HepG2 (cell line): ENCODE results near the gene GIPC1. TPM values are rescaled to one million over a fixed set of nuclear protein-coding genes. Genes with fewer than 3 reads are reported as not detected.
A peak's percentile ranks its signal among the peaks of the same experiment; 100 is the strongest.

Source experiments
- ATAC-seq: fragments of 200-7000 bp; cut with Tn5 transposase; 3 replicates; pipeline ENCODE4 v1.9.1; 2020; ENCODE audit warnings: mild to moderate bottlenecking, moderate library complexity
- BruUV-seq: library from RNA; stranded (reverse); fragments of 400-500 nt; replicated peaks from 2 replicates; lab custom pipeline; 2021; lab: Mats Ljungman, UMichigan
- CTCF ChIA-PET: fragments of 300-600 bp; formaldehyde crosslinking; extraction: SDS; loops from one replicate; lab custom pipeline; 2021; ENCODE audit warnings: low total read pairs, inconsistent platforms, low intra/inter-chr PET ratio; lab: Yijun Ruan, JAX
- POLR2A ChIA-PET: fragments of 350-600 bp; sonication (Branson Sonifier 250); formaldehyde crosslinking; loops from one replicate; lab custom pipeline; 2020; ENCODE audit warnings: antibody characterized with exemption, inconsistent platforms; lab: Yijun Ruan, JAX
- DNase-seq: peaks from one replicate; pipeline ENCODE4 v3.0.0-alpha.2; 2015; ENCODE audit warnings: low spot score
- FAIRE-seq: peaks from 3 replicates; lab custom pipeline; 2011; peaks lifted over from hg19 to GRCh38; lab: Jason Lieb, UNC
- H2AFZ ChIP-seq: one replicate; pipeline ENCODE4 v1.6.1; 2011; ENCODE audit warnings: low read length, inconsistent platforms
- H3K27ac ChIP-seq: fragments of 300-600 bp; 3 replicates; pipeline ENCODE4 v1.8.0; 2011; ENCODE audit warnings: mixed run types, mild to moderate bottlenecking, mixed read lengths, low read length, inconsistent platforms; ENCODE audit not compliant: insufficient read depth; ENCODE audit errors: extremely low read length
- H3K27me3 ChIP-seq, 2 experiments: fragments of 200-600 bp in 1 of 2; 2 replicates in 1 of 2; 3 replicates in 1 of 2; pipeline versions ENCODE4 v1.6.0 to v1.8.0; 2011; ENCODE audit warnings: low read length in 2 of 2, mild to moderate bottlenecking in 2 of 2, moderate library complexity in 2 of 2, inconsistent platforms in 1 of 2; ENCODE audit not compliant: insufficient read depth in 2 of 2, control insufficient read depth in 1 of 2
- H3K36me3 ChIP-seq, 2 experiments: fragments of 200-600 bp in 1 of 2; replicated peaks in 1 of 2; 2 replicates in 1 of 2; 3 replicates in 1 of 2; pipeline versions ENCODE4 v1.5.1 to v1.8.0; 2011; ENCODE audit warnings: low read length in 2 of 2, inconsistent platforms in 1 of 2; ENCODE audit not compliant: insufficient read depth in 2 of 2, control insufficient read depth in 1 of 2
- H3K4me1 ChIP-seq: 2 replicates; pipeline ENCODE4 v1.5.1; 2012; ENCODE audit warnings: low read length, inconsistent platforms; ENCODE audit not compliant: insufficient read depth
- H3K4me2 ChIP-seq: 2 replicates; pipeline ENCODE4 v1.6.0; 2011; ENCODE audit warnings: low read depth, low read length, inconsistent platforms
- H3K4me3 ChIP-seq, 3 experiments: fragments of 200-600 bp in 1 of 3; sonication (generic), shearing (Covaris generic) in 1 of 3; replicated peaks in 1 of 3; 2 replicates each; pipeline ENCODE4 v1.5.1; 2011 to 2016; ENCODE audit warnings: low read length in 3 of 3, inconsistent platforms in 2 of 3, low read depth in 2 of 3, mild to moderate bottlenecking in 2 of 3, control low read depth in 1 of 3, mixed read lengths in 1 of 3; ENCODE audit not compliant: insufficient read depth in 1 of 3
- H3K79me2 ChIP-seq: one replicate; pipeline ENCODE4 v1.6.1; 2011; ENCODE audit warnings: low read length, inconsistent platforms; ENCODE audit not compliant: insufficient read depth
- H3K9ac ChIP-seq: 2 replicates; pipeline ENCODE4 v1.6.0; 2011; ENCODE audit warnings: mild to moderate bottlenecking, low read depth, low read length, inconsistent platforms; ENCODE audit not compliant: insufficient read depth
- H3K9me3 ChIP-seq: 2 replicates; pipeline ENCODE4 v1.5.1; 2012; ENCODE audit warnings: mild to moderate bottlenecking, low read length
- H4K20me1 ChIP-seq: 2 replicates; pipeline ENCODE4 v1.6.0; 2011; ENCODE audit warnings: inconsistent platforms, mild to moderate bottlenecking, low read length, moderate library complexity; ENCODE audit not compliant: insufficient read depth
- ARID2 ChIP-seq: sonication (generic); formaldehyde crosslinking; IDR thresholded peaks from 2 replicates; pipeline ENCODE4 v1.8.1; 2022; ENCODE audit warnings: mild to moderate bottlenecking, missing genetic modification reagents, borderline replicate concordance
- CAMTA2 ChIP-seq: sonication (generic); formaldehyde crosslinking; IDR thresholded peaks from 2 replicates; pipeline ENCODE4 v1.4.0; 2020; ENCODE audit warnings: mild to moderate bottlenecking, missing genetic modification reagents, borderline replicate concordance
- CCDC6 ChIP-seq: sonication (generic); formaldehyde crosslinking; IDR thresholded peaks from 2 replicates; pipeline ENCODE4 v1.8.1; 2022; ENCODE audit warnings: mild to moderate bottlenecking, missing genetic modification reagents, moderate library complexity
- CEBPB ChIP-seq: IDR thresholded peaks from 2 replicates; pipeline ENCODE4 v1.6.1; 2011; ENCODE audit warnings: low read depth, low read length, improper control_type of control experiment, borderline replicate concordance
- EZH2 ChIP-seq: conservative IDR thresholded peaks from 2 replicates; pipeline ENCODE4 v1.6.1; 2012; ENCODE audit warnings: mild to moderate bottlenecking, low read depth, low read length, moderate library complexity
- REPIN1 ChIP-seq: sonication (generic); formaldehyde crosslinking; IDR thresholded peaks from 2 replicates; pipeline ENCODE4 v1.8.0; 2022; ENCODE audit warnings: missing genetic modification reagents, low read depth, mild to moderate bottlenecking, borderline replicate concordance
- ZC3H13 ChIP-seq: sonication (generic); formaldehyde crosslinking; IDR thresholded peaks from 2 replicates; pipeline ENCODE4 v1.8.1; 2023; ENCODE audit warnings: mild to moderate bottlenecking, missing genetic modification reagents, moderate library complexity
- ZNF136 ChIP-seq: sonication (generic); formaldehyde crosslinking; IDR thresholded peaks from 2 replicates; pipeline ENCODE4 v1.8.1; 2022; ENCODE audit warnings: low read depth, mild to moderate bottlenecking, moderate library complexity, missing genetic modification reagents
- ZNF383 ChIP-seq: sonication (generic); formaldehyde crosslinking; IDR thresholded peaks from 2 replicates; pipeline ENCODE4 v1.4.0; 2020; ENCODE audit warnings: missing genetic modification reagents, mild to moderate bottlenecking, borderline replicate concordance
- ZNF577 ChIP-seq: sonication (generic); formaldehyde crosslinking; IDR thresholded peaks from 2 replicates; pipeline ENCODE4 v1.4.0; 2020; ENCODE audit warnings: mild to moderate bottlenecking, low read depth, missing genetic modification reagents, borderline replicate concordance
- ZNF670 ChIP-seq: sonication (generic); formaldehyde crosslinking; IDR thresholded peaks from 2 replicates; pipeline ENCODE4 v1.8.0; 2022; ENCODE audit warnings: mild to moderate bottlenecking, missing genetic modification reagents, borderline replicate concordance
- ZSCAN22 ChIP-seq: sonication (generic); formaldehyde crosslinking; IDR thresholded peaks from 2 replicates; pipeline ENCODE4 v1.4.0; 2020; ENCODE audit warnings: mild to moderate bottlenecking, missing genetic modification reagents
- WGBS: methylation state at CpG from one replicate; pipeline ENCODE4 v1.1.6; 2017; ENCODE audit warnings: low lambda C conversion rate; 5-methylcytosine and 5-hydroxymethylcytosine counted together
- in situ Hi-C: cut with HindIII; loops from 2 replicates; pipeline ENCODE4 v1.10.0; 2017; ENCODE audit warnings: low pct_unique_long_range_greater_than_20kb; ENCODE audit not compliant: extremely low pct_ligation_motif_present
- intact Hi-C: fragments of 100-400 bp; cut with micrococcal nuclease; formaldehyde crosslinking; loops from one replicate; pipeline ENCODE4 v1.10.0; 2022; ENCODE audit not compliant: unreplicated experiment
- polyA plus RNA-seq, 8 experiments: library from polyadenylated mRNA; depleted of rRNA in 3 of 8; stranded (reverse) in 7 of 8; unstranded in 1 of 8; fragments of >200 nt; fragmentation: Illumina TruSeq in 4 of 8; extraction: Trizol in 4 of 8; gene quantifications; 2 replicates each; pipeline versions ENCODE4 v1.2.1 to v1.2.3, GENCODE V29; 2011 to 2016; ENCODE audit warnings: low read depth in 4 of 8, missing spikeins in 1 of 8, mixed read lengths in 1 of 8; ENCODE audit not compliant: insufficient read depth in 1 of 8
- total RNA-seq, 5 experiments: library from RNA; depleted of rRNA; stranded (reverse); fragments of >200 nt; fragmentation: Illumina TruSeq; extraction: Trizol; gene quantifications; 2 replicates each; pipeline ENCODE4 v1.2.3, GENCODE V29; 2016; ENCODE audit warnings: low read depth in 1 of 5
- TF ChIP-seq, protein P1 (sequence below): sonication (generic); formaldehyde crosslinking; IDR thresholded peaks from 2 replicates; pipeline ENCODE4 v1.4.0; 2020; ENCODE audit warnings: missing genetic modification reagents, borderline replicate concordance
- TF ChIP-seq, protein P2 (sequence below): sonication (generic); formaldehyde crosslinking; IDR thresholded peaks from 2 replicates; pipeline ENCODE4 v1.4.0; 2020; ENCODE audit warnings: mild to moderate bottlenecking, missing genetic modification reagents
- TF ChIP-seq, protein P3 (sequence below): sonication (generic); formaldehyde crosslinking; IDR thresholded peaks from 2 replicates; pipeline ENCODE4 v1.4.0; 2020; ENCODE audit warnings: missing genetic modification reagents

The GIPC1 gene
- total and polyA plus RNA-seq, 2 of the 13 experiments (the other 11 are each of a cell fraction or from before 2014, with no cell fraction given) = 27.1 to 48.1 TPM

DNA sequence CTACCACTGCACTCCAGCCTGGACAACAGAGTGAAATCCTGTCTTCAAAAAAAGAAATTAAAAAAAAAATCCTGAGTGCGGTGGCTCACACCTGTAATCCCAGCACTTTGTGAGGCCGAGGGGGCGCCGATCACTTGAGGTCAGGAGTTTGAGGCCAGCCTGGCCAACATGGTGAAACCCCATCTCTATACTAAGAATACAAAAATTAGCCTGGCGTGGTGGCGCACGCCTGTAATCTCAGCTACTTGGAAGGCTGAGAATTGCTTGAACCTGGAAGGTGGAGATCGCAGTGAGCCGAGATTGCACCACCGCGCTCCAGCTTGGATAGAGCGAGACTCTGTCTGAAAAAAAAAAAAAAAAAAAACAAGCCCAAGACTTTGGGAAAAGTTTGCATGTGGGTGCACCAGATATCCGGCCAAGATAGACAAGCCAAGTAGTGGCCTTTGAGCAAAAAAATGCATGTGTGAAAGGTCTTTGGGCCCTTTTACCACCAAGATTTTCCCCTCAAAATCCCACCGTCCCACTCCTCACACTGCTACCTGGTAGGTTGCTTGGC is 16.6 kb upstream of the GIPC1 start:
- TF ChIP-seq, protein P1, sequence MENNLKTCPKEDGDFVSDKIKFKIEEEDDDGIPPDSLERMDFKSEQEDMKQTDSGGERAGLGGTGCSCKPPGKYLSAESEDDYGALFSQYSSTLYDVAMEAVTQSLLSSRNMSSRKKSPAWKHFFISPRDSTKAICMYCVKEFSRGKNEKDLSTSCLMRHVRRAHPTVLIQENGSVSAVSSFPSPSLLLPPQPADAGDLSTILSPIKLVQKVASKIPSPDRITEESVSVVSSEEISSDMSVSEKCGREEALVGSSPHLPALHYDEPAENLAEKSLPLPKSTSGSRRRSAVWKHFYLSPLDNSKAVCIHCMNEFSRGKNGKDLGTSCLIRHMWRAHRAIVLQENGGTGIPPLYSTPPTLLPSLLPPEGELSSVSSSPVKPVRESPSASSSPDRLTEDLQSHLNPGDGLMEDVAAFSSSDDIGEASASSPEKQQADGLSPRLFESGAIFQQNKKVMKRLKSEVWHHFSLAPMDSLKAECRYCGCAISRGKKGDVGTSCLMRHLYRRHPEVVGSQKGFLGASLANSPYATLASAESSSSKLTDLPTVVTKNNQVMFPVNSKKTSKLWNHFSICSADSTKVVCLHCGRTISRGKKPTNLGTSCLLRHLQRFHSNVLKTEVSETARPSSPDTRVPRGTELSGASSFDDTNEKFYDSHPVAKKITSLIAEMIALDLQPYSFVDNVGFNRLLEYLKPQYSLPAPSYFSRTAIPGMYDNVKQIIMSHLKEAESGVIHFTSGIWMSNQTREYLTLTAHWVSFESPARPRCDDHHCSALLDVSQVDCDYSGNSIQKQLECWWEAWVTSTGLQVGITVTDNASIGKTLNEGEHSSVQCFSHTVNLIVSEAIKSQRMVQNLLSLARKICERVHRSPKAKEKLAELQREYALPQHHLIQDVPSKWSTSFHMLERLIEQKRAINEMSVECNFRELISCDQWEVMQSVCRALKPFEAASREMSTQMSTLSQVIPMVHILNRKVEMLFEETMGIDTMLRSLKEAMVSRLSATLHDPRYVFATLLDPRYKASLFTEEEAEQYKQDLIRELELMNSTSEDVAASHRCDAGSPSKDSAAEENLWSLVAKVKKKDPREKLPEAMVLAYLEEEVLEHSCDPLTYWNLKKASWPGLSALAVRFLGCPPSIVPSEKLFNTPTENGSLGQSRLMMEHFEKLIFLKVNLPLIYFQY = 0 out of 2 replicates have a peak, but pooled peaks have one; percentile 3
- TF ChIP-seq CAMTA2 (CRISPR knock-in tag) (no peak), ZNF577 (CRISPR knock-in tag) (no peak), ZC3H13 (CRISPR knock-in tag) (0 out of 2 replicates have a peak, but pooled peaks have one; percentile 22), ZNF383 (CRISPR knock-in tag) (no peak), ZSCAN22 (CRISPR knock-in tag) (0 out of 2 replicates have a peak, but pooled peaks have one; percentile 26), ZNF136 (no peak), REPIN1 (CRISPR knock-in tag) (no peak), CEBPB (no peak), CCDC6 (CRISPR knock-in tag) (no peak), ARID2 (0 out of 2 replicates have a peak, but pooled peaks have one; percentile 1), ZNF670 (CRISPR knock-in tag) (0 out of 2 replicates have a peak, but pooled peaks have one; percentile 50), EZH2 (no peak)
- TF ChIP-seq, protein P2, sequence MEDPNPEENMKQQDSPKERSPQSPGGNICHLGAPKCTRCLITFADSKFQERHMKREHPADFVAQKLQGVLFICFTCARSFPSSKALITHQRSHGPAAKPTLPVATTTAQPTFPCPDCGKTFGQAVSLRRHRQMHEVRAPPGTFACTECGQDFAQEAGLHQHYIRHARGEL = no peak
- TF ChIP-seq, protein P3, sequence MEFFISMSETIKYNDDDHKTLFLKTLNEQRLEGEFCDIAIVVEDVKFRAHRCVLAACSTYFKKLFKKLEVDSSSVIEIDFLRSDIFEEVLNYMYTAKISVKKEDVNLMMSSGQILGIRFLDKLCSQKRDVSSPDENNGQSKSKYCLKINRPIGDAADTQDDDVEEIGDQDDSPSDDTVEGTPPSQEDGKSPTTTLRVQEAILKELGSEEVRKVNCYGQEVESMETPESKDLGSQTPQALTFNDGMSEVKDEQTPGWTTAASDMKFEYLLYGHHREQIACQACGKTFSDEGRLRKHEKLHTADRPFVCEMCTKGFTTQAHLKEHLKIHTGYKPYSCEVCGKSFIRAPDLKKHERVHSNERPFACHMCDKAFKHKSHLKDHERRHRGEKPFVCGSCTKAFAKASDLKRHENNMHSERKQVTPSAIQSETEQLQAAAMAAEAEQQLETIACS (CRISPR knock-in tag) = no peak
- H2AFZ ChIP-seq = no peak overlapping the region
- H3K79me2 ChIP-seq = peaks cover 34% of the 10 kb centered on the region
- ATAC-seq = no peak
- DNase-seq = no peak
- H3K9ac ChIP-seq = peak overlapping the region; percentile 3; the same call in 1 of the 2 replicates
- no peak overlapping the region for H3K4me3 ChIP-seq
- intact Hi-C loops (loop anchor here (2.0 kb wide), 1 partner anchor 38 kb away; no protein-coding TSS in a partner anchor), in situ Hi-C loops (no loop called here)
- peaks cover 35% of the 10 kb centered on the region for H4K20me1 ChIP-seq
- FAIRE-seq = no peak
- H3K27me3 ChIP-seq = no peaks in the 10 kb centered on the region; a peak in 1 of 5 replicates
- ChIA-PET CTCF (no interaction called here), POLR2A (interaction anchor here (1.1 to 5.7 kb wide), 9 partner anchors 9 to 59 kb away, joined by 3 to 38 read pairs (median 5); partner anchors contain the start of genes GIPC1 and NDUFB7)
- BruUV-seq = no TSS peak
- WGBS = 83% methylated on average over 14 of the region's 14 CpGs
- peak overlapping the region; percentile 91 for H3K27ac ChIP-seq
- no peaks in the 10 kb centered on the region for H3K9me3 ChIP-seq
- H3K4me1 ChIP-seq = peaks cover 88% of the 10 kb centered on the region
- peak overlapping the region; percentile 59 for H3K4me2 ChIP-seq
- peaks cover 9 to 26% of the 10 kb centered on the region in 2 experiments for H3K36me3 ChIP-seq
